NCI-H128 (cell line): ENCODE measurements around the gene ANXA8.
"Not testable (repeated sequence)": the region's sequence is repeated elsewhere in the genome, so short reads cannot be mapped to it uniquely, and the experiment has no call there.

Source experiments
- DNase-seq: peaks from one replicate; lab custom pipeline; 2025; ENCODE audit not compliant: unreplicated experiment; lab: John Stamatoyannopoulos, UW

Gene ANXA8

GRCh38 chr10:47465216-47465917 lies 18.5 kb downstream of the ANXA8 start:
- DNase-seq: not testable (repeated sequence)

- not testable (repeated sequence) for DNase-seq
Observed at GRCh38 chr10:47462577-47463358, 21.1 kb downstream of the ANXA8 start.

GRCh38 chr10:47461261-47461687 lies 22.6 kb downstream of the ANXA8 start:
- not testable (repeated sequence) for DNase-seq

GRCh38 chr10:47458466-47459154 lies 25.3 kb downstream of the ANXA8 start:
- DNase-seq: no peak

DNA sequence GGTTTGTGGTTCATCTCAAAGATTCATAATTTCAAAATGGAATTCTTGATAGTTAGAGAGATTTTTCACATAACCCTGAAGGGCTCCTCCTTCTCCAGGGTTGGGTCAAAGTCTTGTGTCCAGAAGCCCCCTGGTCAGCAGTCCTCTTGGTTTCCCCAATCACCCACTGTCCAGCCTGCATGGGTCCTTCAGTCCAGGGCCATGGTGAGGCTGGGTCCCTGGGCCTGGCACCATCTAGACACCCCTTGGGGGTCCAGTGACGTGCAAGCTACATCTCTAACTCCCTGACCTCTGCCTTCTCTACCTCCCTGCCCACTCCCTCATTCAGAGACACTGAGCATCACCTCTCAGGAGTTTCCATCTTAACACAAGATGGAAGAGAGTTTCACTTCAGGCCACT lies 26.1 kb downstream of the ANXA8 start:
- no peak for DNase-seq

GRCh38 chr10:47457528-47457820 lies 26.4 kb downstream of the ANXA8 start:
- no peak for DNase-seq

- DNase-seq: no peak
Observed at GRCh38 chr10:47456794-47457527, 27.0 kb downstream of the ANXA8 start.

DNA sequence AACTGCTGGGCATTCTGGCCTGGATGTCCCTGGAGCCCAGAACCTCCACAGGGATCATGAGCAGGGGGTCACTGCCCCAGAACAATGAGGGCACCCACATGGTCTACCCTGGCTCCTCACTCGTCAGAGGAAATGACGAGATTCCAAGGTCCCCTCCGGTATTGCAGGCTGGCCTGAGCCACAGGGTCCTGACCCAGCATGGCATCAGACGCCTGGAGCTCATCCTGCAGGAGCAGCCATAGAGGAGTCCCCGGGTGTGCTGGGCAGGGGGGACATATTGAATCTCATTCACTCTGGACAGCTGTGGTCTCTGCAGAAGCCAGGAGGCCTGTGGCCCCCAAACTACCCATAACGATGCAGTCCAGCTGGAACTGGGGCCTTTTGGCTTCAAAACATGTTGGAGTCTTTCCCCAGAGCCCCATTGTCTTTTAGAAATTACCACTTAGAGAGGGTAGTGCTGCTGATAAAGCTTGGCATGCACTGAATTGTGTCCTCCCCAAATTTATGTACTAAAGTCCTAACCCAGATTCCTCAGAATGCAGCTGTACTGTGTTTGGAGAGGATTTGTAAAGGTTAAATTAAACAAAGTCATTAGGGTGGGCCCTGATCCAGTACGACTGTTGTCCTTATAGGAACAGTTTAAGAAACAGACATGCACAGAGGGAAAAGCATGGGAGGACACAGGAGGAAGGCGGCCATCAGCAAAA lies 27.7 kb downstream of the ANXA8 start:
- DNase-seq: no peak

- not testable (repeated sequence) for DNase-seq
Observed at GRCh38 chr10:47455350-47456078, 28.4 kb downstream of the ANXA8 start.

DNA sequence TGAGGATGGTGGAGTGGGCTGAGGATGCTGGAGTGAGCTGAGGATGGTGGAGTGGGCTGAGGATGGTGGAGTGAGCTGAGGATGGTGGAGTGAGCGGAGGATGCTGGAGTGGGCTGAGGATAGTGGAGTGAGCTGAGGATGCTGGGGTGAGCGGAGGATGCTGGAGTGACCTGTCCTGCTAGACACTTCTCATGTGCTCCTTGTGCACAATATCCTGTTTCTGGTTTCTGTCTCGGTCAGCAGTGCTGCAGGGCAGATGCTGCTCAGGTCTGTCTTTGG lies 29.2 kb downstream of the ANXA8 start:
- no peak for DNase-seq

DNA sequence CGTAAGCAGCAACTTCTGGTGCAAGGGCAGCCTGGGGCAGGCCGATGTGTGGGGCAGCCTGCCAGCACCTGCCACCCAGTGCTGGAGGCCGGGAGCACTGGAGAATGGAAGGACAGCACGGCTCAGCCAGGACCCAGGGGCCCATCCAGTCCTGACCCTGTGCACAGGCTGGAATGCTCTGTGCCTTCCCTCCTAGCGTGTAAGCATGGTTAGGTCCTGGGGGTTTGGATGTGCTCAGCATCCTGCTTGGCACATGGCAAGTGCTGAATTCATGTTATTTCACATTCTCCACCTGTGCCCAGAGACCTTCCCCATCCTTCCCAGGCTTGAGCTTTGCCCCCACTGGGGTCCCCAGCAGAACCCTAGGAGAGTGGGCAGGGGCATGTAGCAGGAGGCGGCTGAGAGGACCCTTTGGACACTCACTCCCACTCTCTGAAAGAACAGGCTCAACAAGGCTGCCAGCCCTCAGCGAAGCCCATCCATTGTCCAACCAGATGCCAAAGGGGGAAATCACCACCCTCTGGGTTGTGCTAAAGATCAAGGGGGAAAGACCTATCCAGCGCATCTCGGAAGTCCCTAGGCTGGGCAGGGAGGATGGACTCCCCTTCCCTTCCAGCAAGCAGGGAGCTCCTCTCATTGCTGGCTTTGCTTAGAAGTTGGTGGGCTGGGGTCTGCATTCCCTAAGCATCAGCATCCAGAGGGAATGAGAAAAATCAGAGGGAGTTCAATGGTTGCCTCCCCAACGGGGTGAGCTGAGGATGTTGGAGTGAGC lies 29.7 kb downstream of the ANXA8 start:
- DNase-seq: no peak

DNA sequence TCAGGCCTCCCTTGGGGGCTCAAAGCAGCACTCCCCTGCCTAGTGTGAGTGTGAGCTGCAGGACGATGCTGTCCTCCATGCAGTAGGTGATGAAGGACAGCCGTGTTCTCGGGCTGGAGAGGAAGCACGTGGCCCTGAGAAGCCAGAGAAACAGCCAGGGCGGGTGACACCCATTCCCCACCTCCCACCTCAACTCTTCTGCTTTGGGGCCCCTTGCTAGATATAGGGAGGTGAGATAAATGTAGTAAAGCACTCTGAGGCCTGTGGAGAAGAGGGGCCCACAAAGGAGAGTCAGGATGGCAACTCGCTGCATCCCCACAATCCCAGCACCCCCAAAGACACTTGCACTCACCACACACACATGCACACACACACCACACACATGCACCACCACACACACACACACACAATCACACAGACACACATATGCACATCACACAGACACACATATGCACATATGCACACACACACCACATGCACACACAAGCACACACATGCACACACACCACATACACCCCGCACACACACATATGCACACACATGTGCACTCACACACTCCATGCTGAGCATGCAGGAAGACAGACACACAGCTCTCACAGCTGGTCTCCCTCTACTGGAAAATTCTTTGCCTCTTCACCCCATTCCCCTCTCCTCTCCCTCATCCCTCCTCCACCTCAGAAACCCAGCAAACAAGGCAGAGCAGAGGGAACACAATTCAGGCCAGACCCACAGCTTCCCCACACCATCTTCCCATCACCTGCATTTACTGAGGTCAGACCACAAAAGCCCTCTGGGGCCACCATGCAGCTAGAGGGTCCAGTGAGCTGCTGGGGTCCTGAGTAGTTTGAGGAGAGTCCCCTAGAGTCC lies 30.5 kb downstream of the ANXA8 start:
- DNase-seq: no peak

- no peak for DNase-seq
Observed at GRCh38 chr10:47452495-47453140, 31.3 kb downstream of the ANXA8 start.

DNA sequence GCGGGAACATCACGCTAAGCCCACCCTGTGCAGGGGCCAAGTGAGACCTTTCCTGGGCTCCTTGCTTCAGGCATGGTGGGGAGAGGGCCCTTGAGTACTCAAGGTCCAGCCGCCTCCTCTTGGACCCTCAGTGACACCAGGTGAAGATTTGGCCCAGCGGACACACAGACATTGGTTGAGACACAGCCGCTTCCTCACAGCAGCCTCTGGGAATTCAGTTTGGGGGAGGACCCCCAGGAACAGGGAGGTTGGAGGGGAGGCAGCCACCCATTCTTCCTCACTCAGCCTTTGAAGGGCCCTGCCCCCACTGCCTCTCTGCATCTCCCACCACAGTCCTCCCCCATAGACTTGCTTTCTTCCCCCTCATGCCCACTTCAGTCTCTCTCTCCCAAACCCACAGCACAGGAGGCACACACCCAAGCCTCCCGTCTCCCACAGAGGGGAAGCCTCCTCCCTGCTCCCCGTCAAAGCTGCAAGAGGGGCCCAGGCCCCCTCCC lies 31.9 kb downstream of the ANXA8 start:
- DNase-seq: no peak

- no peak for DNase-seq
Observed at GRCh38 chr10:47451273-47451997, 32.5 kb downstream of the ANXA8 start.

- DNase-seq: no peak
Observed at GRCh38 chr10:47450442-47450841, 33.5 kb downstream of the ANXA8 start.

GRCh38 chr10:47449979-47450378 lies 33.9 kb downstream of the ANXA8 start:
- DNase-seq: no peak
